AG10803 (cell line): ENCODE measurements around the gene RPS6KA3.
A peak's percentile ranks its signal among the peaks of the same experiment; 100 is the strongest.

Experiments
- DNase-seq: peaks from one replicate; pipeline ENCODE4 v3.0.0; 2010; ENCODE audit warnings: low read depth
- H3K4me3 ChIP-seq: 2 replicates; pipeline ENCODE4 v1.5.1; 2011; ENCODE audit warnings: mild to moderate bottlenecking, low read length, control low read depth
- CTCF ChIP-seq: conservative IDR thresholded peaks from 2 replicates; pipeline ENCODE4 v1.5.1; 2011; ENCODE audit warnings: mild to moderate bottlenecking, low read length, control low read depth, inconsistent platforms

The RPS6KA3 gene

GRCh38 chrX:20225488-20225833 lies 41.2 kb downstream of the RPS6KA3 start:
- H3K4me3 ChIP-seq = no peak overlapping the region
- no peak for TF ChIP-seq CTCF
- no peak for DNase-seq

- H3K4me3 ChIP-seq = no peak overlapping the region
- no peak for TF ChIP-seq CTCF
- peak; percentile 39 for DNase-seq
Observed at GRCh38 chrX:20224814-20225487, 41.8 kb downstream of the RPS6KA3 start.

- peak; percentile 12 for DNase-seq
- H3K4me3 ChIP-seq = no peak overlapping the region
- no peak for TF ChIP-seq CTCF
Observed at GRCh38 chrX:20221902-20222301, 44.8 kb downstream of the RPS6KA3 start.

GRCh38 chrX:20218836-20219505 lies 47.7 kb downstream of the RPS6KA3 start:
- no peak for DNase-seq
- TF ChIP-seq CTCF = no peak
- no peak overlapping the region for H3K4me3 ChIP-seq

- DNase-seq = no peak
- TF ChIP-seq CTCF = no peak
- H3K4me3 ChIP-seq = no peak overlapping the region
Observed at GRCh38 chrX:20217906-20218305, 48.8 kb downstream of the RPS6KA3 start.

GRCh38 chrX:20217271-20217670 lies 49.4 kb downstream of the RPS6KA3 start:
- DNase-seq = peak; percentile 51
- no peak overlapping the region for H3K4me3 ChIP-seq
- no peak for TF ChIP-seq CTCF

GRCh38 chrX:20215565-20215964 lies 51.1 kb downstream of the RPS6KA3 start:
- DNase-seq = no peak
- no peak overlapping the region for H3K4me3 ChIP-seq
- TF ChIP-seq CTCF = no peak
